ENCODE results near the gene CPD.

CPD gene

GRCh38 chr17:30495586-30495985, 116.9 kb downstream of the CPD start:
- DNase-seq = peak in 1 of 58 donors; percentile 1

DNA sequence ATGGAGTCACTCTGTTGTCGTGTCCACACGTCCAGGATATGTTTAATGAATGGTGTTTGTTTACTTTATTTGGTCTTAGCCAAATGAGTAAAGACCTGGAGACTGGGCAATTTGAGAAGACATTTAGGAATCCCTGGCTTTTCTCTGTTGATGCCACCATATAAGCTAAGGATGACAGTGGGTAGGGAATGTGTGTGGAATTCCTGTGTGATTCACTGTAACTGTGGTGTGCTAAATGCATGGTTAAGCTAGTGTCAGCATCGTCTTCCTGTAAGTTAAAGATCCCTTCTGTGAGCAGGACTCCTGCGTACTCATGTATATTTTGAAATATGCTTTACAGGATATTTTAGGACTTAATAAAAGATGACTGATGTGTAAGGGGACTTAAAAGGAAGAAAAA, 124.8 kb downstream of the CPD start:
- no peak for DNase-seq

- no peak for DNase-seq
These were observed 127.2 kb downstream of the CPD start for GRCh38 chr17:30505868-30506417.

GRCh38 chr17:30506481-30506880, 127.8 kb downstream of the CPD start:
- DNase-seq = no peak

GRCh38 chr17:30513346-30513745, 134.6 kb downstream of the CPD start:
- no peak for DNase-seq

DNA sequence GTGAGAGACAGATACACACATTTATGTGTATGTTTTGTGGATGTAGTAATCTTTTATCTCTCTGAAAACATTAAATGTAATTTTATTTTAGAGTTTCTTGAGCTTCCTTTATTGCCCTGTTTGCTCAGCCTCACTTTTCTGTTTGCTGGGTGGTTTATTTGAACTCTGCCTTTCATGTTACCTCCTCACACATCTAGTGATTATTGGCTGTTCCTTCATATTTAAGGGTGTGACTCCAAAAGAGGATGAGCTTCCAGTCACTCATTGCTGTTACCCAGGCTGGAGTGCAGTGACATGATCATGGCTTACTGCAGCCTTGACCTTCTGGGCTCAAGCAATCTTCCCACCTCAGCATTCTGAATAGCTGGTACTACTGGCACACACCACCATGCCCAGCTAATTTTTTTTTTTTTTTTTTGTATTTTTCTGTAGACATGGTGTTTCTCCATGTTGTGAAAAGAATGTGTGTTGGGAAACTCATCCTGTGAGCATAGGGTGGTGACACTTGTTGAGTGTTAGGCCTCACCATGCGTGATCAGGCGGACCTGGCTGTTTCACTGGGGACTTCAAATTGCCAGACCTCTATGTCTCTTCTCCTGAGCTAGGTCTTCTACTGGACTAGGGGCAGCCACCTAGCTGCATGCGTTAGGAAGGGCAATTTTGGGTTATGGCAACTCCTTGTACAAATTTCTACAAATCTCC, 136.3 kb downstream of the CPD start:
- no peak for DNase-seq

GRCh38 chr17:30517786-30518185, 139.1 kb downstream of the CPD start:
- no peak for DNase-seq

DNA sequence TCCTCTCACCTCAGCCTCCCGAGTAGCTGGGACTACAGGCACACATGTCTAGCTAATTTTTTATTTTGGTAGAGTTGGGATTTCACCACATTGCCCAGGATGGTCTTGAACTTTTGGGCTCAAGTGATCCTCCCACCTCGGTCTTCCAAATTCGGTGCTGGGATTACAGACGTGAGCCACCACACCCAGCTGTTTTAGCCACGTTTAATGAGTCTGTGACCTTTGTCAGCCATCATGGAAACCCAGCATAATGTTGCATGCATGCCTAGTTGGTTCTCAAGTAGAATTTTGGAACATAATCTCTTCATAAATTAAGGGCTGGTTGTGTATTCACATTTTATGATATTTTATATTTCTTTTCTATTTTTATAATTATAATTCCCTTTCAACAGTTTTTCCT, 140.4 kb downstream of the CPD start:
- DNase-seq = no peak
